ENCODE data around the gene DNA2.
"Not testable (repeated sequence)": the region's sequence is repeated elsewhere in the genome, so short reads cannot be mapped to it uniquely, and the experiment has no call there.

The DNA2 gene

GRCh38 chr10:68471586-68472408 is at the start of gene DNA2:
DNA2 (minus strand) TSS chr10:68471973; CDS start chr10:68471864, 109 bp downstream.
- DNase-seq, result peak; percentile 59

- DNase-seq, result not testable (repeated sequence)
Measured at GRCh38 chr10:68518609-68519008, 46.8 kb upstream of the DNA2 start.

- no peak for DNase-seq
Measured at GRCh38 chr10:68517188-68517587, 45.4 kb upstream of the DNA2 start.

GRCh38 chr10:68516766-68517165 is 45.0 kb upstream of the DNA2 start:
- DNase-seq, result no peak

GRCh38 chr10:68516216-68516615 is 44.4 kb upstream of the DNA2 start:
- not testable (repeated sequence) for DNase-seq

- no peak for DNase-seq
Measured at GRCh38 chr10:68508090-68508489, 36.3 kb upstream of the DNA2 start.

GRCh38 chr10:68506411-68506810 is 34.6 kb upstream of the DNA2 start:
- no peak for DNase-seq

- DNase-seq, result no peak
Measured at GRCh38 chr10:68502846-68503245, 31.1 kb upstream of the DNA2 start.

- DNase-seq, result no peak
Measured at GRCh38 chr10:68501691-68502090, 29.9 kb upstream of the DNA2 start.

- DNase-seq, result no peak
Measured at GRCh38 chr10:68499544-68499943, 27.8 kb upstream of the DNA2 start.

GRCh38 chr10:68496072-68496471 is 24.3 kb upstream of the DNA2 start:
- no peak for DNase-seq

GRCh38 chr10:68492118-68492517 is 20.3 kb upstream of the DNA2 start:
- DNase-seq, result no peak

- DNase-seq, result no peak
Measured at GRCh38 chr10:68489919-68490318, 18.1 kb upstream of the DNA2 start.

GRCh38 chr10:68474021-68474420 is 2.2 kb upstream of the DNA2 start:
- no peak for DNase-seq

- DNase-seq, result no peak
Measured at GRCh38 chr10:68471063-68471585, 649 bp downstream of the DNA2 start.

- no peak for DNase-seq
Measured at GRCh38 chr10:68470300-68470699, 1.5 kb downstream of the DNA2 start.

GRCh38 chr10:68469838-68470237 is 1.9 kb downstream of the DNA2 start:
- no peak for DNase-seq

- not testable (repeated sequence) for DNase-seq
Measured at GRCh38 chr10:68464729-68465128, 7.0 kb downstream of the DNA2 start.

GRCh38 chr10:68463365-68464093 is 8.2 kb downstream of the DNA2 start:
- no peak for DNase-seq

GRCh38 chr10:68462536-68462935 is 9.2 kb downstream of the DNA2 start:
- DNase-seq, result no peak

GRCh38 chr10:68461032-68461431 is 10.7 kb downstream of the DNA2 start:
- DNase-seq, result no peak

GRCh38 chr10:68449698-68450097 is 22.1 kb downstream of the DNA2 start:
- peak; percentile 73 for DNase-seq

GRCh38 chr10:68446179-68446578 is 25.6 kb downstream of the DNA2 start:
- DNase-seq, result no peak

GRCh38 chr10:68442971-68443370 is 28.8 kb downstream of the DNA2 start:
- no peak for DNase-seq
